ENCODE measurements around the gene C5orf24. TPM values are rescaled to one million over a fixed set of nuclear protein-coding genes. Genes with fewer than 3 reads are reported as not detected.
"Not testable (repeated sequence)": the region's sequence is repeated elsewhere in the genome, so short reads cannot be mapped to it uniquely, and the experiment has no call there.

The C5orf24 gene
- 65.5 and 71.4 TPM in 2 replicates for total RNA-seq

DNA sequence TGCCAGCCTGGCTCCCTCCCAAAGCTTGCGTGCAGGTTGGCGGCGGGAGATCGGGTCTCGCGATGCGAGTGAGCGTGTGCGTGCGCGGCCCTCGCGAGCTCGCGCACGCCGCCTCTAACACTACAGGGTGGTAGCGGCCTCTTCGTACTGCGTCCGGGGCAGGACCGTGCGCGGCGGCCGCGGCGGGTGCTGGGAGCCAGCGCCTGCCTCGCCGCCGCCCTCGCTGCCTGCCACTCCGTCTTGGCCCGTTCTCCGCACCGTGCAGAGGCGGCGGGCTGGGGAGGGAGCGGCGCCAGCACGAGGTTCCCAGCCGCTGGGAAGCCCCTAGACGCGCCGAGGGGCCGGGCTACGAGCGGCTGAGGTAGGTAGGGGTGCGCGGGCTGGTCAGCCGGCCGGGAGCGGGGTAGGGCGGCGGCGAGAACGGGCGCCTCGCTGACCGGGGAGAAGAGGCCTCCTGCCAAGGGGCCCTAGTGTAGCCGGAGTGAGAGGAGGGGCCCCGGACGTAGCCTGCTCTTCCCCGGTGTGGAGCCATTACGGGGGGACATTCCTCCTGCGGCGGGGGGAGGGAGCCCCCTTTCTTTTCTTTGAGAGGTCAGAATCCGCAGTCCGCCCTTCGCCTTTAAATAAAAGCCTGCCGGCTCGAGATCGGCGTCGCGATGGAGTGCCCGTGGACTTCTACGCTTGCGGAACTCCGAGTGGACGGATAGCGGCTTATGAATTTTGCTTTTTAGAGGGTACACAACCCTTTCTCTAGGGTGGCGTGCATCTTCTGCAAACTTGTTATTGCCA lies at the start of gene C5orf24:
TSS of gene C5orf24 (plus strand) at position 117 of the 789 bp plus-strand sequence. CDS start 8,933 bp downstream, outside the sequence.
- peak; percentile 72 for DNase-seq (ENCODE audit: extremely low read depth, low read depth, low spot score)

DNA sequence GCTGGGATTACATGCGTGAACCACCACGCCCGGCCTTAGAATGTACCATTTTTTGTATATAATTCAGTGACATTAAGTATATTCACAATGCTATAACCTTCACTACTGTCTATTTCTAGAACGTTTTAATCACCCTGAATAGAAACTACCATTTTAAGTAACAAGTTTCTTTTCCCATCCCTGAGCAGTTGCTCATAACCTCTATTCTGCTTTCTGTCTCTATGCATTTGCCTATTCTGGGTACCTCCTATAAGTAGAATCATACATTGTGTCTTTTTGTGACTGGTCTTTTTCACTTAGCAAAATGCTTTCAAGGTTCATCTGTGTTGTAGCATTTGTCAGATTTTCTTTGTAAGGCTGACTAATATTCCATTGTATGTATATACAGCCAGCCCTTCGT lies 47.3 kb upstream of the C5orf24 start:
- no peak for DNase-seq (ENCODE audit: extremely low read depth, low read depth, low spot score)

DNA sequence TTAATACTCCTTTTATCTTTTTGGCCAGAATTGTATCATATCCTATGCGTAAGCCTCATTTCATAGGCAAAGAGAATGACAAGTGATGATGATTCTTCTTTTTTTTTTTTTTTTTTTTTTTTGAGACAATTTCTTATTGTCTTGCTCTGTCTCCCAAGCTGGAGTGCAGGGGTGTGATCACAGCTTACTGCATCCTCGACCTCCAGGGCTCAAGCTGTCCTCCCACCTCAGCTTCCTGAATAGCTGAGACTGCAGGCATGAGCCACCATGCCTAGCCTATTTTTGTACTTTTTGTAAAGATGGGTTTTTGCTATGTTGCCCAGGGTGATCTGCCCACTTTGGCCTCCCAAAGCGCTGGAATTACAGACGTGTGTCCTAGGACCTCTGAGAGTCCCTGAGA lies 41.9 kb upstream of the C5orf24 start:
- no peak for DNase-seq (ENCODE audit: extremely low read depth, low read depth, low spot score)

DNA sequence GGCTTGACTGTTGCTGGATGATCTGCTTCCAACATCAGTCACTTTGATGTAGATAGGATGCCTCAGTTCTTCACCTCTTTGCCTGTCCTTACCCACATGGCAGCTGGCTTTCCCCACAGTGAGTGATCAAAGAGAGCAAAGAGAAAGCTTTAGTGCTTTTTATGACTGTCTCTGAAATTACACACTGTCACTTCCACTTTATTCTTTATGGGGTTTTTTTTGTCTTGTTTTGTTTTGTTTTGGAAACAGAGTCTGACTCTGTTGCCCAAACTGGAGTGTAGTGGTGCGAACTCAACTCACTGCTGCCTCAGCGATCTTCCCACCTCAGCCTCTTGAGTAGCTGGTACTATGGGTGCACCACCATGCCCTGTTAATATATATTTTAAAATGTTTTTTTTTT lies 32.4 kb upstream of the C5orf24 start:
- DNase-seq (ENCODE audit: extremely low read depth, low read depth, low spot score): no peak

DNA sequence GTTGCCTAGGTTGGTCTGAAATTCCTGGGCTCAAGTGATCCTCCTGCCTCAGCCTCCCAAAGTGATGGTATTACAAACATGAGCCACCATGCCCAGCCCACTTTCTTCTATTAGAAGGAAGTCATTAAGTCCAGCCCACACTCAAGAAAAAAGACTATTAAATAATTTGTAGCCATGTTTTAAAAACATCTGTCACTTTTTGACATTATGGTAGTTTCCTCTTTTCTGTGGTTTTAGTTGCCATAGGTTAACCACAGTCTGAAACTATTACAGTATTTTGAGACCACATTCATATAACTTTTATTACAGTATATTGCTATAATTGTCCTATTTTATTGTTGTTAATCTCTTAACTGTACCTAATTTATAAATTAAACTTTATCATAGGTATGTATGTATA lies 31.9 kb upstream of the C5orf24 start:
- no peak for DNase-seq (ENCODE audit: extremely low read depth, low read depth, low spot score)

DNA sequence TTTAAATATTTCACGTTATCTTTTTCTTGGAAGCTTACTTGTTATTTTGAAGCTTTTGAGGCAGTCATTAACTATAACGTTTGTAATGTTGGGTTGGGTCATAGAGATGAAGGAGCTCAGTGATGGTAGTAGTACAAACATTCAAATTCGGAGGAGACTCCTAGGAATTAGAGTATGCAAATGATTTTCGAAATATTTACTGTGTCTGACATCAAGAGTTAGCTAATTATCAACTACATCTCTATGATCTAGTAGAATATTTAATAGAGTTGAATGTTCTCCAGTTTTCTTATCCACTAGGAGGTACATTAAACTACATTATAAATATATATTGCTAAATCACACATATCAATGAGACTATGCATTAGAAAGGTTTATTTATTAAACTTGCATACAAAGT lies 28.8 kb upstream of the C5orf24 start:
- DNase-seq (ENCODE audit: extremely low read depth, low read depth, low spot score): no peak

DNA sequence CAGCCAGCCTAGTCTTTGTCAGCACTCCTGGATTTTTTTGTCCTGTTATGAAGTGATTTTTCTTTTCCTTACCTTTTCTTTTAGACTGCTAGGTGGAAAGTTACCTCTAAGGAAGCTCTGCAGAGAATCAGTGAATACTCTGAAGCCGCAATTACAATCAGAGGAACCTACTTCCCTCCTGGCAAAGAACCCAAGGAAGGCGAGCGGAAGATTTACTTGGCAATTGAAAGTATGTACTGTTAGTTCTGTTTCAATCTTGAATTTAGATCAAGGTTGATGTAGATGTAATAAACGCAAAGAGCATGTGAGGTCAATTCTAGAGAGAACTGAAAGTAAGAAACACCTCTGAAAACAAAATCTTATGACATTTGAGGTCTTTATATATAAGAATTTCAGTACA lies 27.0 kb upstream of the C5orf24 start:
- no peak for DNase-seq (ENCODE audit: extremely low read depth, low read depth, low spot score)

DNA sequence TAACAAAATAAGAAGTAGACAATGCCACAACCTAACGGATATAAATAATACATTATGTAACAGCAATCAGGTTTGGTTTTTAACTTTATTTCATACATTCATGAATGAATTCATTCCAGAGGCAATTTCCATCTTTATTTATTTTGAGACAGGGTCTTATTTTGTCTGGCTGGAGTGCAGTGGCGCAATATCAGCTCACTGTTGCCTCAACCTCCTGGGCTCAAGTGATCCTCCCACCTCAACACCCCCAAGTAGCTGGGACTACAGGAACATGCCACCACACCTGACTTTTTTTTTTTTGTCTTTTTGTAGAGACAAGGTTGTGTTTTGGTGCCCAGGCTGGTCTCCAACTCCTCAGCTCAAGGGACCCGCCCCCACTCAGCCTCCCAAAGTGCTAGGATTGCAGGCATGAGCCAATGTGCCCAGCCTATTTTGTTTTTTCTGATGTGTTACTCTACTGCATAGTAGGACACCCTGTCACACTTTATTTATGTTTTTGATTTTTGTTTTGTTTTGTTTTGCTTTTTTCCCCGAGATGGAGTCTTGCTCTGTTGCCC lies 26.3 kb upstream of the C5orf24 start:
- no peak for DNase-seq (ENCODE audit: extremely low read depth, low read depth, low spot score)

DNA sequence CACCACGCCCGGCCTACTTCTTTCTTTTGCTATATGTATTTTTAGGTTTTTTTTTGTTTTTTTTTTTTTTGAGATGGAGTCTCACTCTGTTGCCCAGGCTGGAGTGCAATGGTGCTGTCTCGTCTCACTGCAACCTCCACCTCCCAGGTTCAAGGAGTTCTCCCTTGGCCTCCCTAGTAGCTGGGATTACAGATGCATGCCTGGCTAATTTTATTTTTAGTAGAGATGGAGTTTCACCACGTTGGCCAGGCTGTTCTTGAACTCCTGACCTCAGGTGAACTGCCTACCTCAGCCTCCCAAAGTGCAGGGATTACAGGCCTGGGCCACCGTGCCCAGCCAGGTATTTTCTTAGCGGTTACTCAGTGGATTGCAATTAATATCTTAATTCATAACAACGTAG lies 23.9 kb upstream of the C5orf24 start:
- no peak for DNase-seq (ENCODE audit: extremely low read depth, low read depth, low spot score)

DNA sequence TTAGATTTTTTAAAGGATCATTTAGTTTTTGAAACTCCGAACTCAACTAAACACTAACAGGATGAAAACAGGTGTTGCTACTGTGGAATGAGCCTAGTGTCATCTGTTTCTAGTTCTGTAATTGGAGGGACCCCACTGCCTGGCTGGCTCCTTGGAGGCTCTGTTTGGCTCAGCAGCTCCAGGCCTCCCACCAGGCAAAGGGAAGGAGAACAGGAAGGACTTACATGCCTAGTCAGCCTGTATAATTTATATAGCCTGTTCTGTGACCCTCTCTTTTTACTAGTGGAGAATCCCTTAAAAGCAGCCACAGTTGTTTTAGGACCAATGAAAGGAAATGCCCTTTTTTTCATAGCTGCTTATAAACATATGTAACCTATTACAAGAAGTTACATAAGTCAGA lies 21.1 kb upstream of the C5orf24 start:
- no peak for DNase-seq (ENCODE audit: extremely low read depth, low read depth, low spot score)

DNA sequence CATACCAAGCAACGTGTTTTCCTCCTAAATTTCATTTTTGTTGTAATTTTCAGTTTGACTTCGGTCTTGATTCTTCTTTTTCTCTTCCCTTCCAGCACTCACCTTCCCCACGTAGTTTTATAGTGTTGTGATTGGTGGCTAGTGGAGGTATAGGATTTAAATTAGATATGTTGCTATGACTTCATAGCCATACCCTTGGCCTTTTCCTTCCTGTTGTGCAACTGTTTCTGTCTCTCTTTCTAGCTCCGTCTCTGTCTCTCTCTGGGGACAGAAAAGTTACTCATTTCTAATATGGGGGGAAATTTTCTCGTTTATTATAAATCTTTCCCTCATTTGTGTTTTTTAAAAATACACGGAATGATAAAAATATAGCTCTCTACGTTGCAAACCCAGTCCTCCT lies 20.6 kb upstream of the C5orf24 start:
- DNase-seq (ENCODE audit: extremely low read depth, low read depth, low spot score): no peak

DNA sequence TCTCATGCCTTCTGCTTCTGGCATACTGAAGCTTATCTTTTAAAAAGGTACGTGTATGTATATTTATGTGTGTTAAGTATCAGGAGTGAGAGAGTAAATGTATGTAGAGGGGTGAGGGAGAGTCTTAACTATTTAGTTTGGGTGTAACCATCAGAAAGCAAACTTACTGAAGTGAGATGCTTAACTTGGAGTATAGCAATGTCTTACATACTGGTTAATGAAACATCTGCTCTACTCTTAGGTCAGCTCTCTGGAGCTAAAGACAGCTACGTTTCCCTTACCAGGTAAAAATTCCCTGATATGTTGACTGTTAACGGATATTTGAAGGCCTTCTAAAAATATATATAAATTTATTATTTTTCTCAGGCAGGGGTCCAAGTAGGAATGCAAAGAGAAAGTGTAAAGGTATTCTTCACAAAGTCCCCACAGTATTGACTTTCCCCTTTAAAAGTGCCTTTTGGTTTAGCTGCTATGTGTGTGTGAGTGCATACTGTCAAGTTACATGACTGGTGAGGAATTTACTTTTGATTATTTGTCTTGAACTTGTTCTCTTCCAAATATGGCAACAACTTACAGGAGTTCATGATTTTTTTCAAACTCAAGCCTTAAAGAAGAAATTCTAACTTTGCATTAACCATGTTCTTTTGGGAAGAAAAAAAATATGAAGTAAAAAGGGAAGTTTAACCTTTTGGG lies 12.3 kb upstream of the C5orf24 start:
- no peak for DNase-seq (ENCODE audit: extremely low read depth, low read depth, low spot score)

DNA sequence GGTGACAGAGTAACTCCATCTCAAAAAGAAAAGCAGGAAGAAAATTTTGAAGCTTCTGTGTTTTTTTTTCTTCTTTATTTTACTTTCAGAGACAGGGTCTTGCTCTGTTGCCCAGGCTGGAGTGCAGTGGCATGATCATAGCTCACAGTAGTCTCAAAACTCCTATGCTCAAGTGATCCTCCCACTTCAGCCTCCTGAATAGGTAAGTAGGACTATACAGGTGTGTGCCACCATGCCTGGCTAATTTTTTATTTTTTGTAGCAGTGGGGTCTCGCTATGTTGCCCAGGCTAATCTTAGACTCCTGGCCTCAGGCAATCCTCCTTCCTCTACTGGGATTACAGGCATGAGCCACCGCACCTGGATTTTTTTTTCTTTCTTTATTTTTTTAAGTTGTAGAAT lies 10.1 kb upstream of the C5orf24 start:
- no peak for DNase-seq (ENCODE audit: extremely low read depth, low read depth, low spot score)

DNA sequence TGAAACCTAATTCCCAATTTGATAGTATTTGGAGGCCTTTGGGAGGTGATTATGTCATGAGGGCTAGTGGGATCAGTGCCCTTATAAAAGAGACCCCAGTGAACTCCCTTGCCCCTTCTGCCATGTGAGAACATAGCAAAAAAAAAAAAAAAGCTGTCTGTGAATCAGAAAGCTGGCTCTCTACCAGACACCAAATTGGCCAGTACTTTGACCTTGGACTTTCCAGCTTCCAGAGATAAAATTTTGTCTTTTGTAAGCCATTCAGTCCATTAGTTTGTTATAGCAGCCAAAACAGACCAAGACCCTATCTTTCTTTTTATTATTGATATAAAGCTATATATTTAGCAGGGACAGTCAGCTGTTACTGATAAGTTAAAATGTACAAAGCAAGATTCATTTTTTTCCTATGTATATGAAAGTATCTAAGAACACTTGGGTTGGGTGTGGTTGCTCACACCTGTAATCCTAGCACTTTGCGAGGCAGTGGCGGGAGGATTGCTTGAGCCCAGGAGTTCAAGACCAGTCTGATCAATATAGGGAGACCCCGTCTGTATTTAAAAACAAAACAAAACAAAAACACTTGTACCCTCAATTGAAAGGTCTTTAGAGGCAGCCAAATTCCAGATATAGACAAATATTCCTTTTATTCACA lies 8.1 kb upstream of the C5orf24 start:
- DNase-seq (ENCODE audit: extremely low read depth, low read depth, low spot score): no peak

DNA sequence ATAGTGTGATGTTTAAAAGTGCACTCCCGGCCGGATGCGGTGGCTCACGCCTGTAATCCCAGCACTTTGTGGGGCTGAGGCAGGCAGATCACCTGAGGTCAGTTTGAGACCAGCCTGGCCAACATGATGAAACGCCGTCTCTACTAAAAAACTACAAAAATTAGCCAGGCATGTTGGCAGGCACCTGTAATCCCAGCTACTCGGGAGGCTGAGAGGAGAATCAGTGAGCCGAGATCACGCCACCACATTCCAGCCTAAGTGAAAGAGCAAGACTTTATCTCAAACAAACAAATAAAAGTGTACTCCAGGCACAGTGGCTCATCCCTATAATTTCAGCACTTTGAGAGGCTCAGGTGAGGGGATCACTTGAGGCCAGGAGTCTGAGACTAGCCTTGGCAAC lies 7.4 kb upstream of the C5orf24 start:
- DNase-seq (ENCODE audit: extremely low read depth, low read depth, low spot score): not testable (repeated sequence)

DNA sequence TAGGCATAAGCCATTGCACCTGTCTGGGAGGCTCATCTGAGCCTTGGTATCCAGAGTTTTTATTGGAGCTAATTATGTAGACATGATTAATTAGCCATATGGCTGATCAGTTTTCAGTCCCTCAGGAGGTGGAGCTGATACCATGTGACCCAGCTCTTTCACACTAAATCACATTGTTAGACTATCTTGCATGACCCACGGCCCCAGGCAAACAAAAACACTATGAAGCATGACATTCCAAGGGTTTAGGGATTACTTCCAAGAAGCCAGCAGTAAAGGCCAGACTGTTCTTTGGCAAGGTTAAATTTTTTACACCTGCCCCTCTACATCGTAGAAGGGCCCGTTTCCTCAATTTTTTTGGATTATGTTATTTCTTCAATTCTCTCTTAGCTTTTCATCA lies 5.0 kb upstream of the C5orf24 start:
- DNase-seq (ENCODE audit: extremely low read depth, low read depth, low spot score): no peak

DNA sequence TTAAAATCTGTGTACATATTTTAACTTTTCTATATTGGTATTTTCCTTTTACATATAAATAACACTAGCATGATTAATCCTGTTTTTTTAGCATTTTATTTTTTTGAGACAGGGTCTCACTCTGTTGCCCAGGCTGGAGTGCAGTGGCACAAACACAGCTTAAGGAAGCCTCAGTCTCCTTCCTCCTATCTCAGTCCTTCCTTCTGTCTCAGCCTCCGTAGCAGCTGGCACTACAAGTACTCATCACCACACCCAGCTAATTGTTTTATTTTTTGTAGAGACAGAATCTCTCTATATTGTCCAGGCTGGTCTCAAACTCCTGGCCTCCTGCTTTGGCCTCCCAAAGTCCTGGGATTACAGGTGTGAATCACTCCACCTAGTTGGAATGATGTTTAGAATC lies 1.5 kb upstream of the C5orf24 start:
- no peak for DNase-seq (ENCODE audit: extremely low read depth, low read depth, low spot score)

DNA sequence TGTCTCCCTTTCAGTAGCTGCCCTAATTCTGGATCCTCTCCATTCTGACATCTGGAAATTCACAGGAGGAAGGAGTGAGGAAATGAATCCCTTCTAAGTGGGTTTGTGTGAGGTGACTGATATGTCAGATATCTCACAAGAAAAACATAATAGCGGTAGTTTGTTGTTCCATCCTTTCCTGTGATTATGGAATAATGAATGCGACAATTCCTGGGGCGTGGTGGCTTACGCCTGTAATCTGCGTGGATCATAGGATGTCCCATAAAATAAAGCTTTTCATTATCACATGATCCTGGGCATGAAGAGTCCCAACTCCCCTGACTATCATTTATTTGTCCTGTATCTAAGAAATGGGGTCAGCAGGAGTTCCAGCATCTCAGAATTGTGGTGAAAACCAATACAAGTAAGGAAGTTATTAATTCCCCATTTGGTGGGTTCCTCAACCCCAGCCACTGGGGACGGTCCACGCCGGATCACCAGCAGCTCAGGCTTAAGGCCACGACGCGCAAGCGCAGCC lies 375 bp upstream of the C5orf24 start:
- DNase-seq (ENCODE audit: extremely low read depth, low read depth, low spot score): peak; percentile 27

DNA sequence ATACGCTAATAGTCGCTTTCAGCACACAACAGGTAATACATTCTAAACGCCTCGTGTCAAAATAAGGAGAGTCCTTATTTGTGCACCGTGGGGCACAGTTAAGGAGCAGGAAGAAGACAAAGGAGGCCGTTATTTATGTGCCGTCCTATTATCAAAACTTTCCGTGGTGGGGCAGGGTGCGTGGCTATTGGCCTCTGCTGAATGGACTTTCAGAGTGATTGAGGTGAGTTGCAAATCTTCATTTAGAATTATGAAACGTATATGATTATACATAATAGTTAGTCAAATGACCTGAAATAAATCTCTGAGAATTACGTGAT lies 833 bp downstream of the C5orf24 start:
- DNase-seq (ENCODE audit: extremely low read depth, low read depth, low spot score): no peak

DNA sequence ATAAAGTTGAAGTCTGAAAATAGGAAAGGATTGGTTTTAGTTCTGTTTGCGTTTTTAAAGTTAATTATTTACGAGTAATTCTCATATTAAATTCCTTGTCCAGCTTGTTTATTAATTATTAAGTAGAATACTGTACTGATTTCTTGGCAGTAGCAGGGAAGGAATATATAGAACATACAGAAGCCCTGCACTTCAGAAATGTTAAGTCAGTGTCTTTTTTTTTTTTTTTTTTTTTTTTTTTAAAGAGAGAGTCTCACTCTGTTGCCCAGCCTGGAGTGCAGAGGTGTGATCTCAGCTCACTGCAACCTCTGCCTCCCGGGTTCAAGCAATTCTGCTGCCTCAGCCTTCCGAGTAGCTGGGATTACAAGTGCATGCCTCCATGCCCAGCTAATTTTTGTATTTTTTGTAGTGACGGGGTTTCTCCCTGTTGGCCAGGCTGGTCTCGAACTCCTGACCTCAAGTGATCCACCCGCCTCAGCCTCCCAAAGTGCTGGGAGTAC lies 3.7 kb downstream of the C5orf24 start:
- not testable (repeated sequence) for DNase-seq (ENCODE audit: extremely low read depth, low read depth, low spot score)

DNA sequence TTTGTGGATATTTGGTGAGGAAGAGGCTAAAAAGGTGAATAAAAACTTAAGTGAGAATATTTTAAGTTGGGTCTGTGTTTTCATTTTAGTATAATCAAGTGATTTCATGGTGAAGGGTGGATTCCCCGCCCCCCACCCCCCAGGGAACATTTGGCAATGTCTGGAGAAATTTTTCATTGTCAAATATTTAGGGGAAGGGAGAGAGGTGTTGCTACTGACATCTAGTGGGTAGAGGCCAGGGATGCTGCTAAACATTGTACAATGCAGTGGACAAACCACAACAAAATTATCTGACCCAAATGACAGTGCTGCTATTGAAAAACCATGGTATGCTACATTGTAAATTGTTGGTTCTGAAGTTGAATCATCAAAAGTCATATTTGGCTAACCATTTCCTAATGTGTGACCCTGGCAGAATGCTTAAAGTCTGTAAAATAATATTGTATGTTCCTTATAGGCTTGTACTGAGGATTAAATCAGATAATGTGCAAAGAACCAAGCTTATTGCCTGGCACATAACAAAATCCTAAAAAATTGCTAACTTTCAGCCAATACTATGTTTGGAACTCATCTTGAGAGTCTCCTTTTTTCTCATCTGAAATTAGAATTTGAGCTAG lies 5.6 kb downstream of the C5orf24 start:
- no peak for DNase-seq (ENCODE audit: extremely low read depth, low read depth, low spot score)
